ENCODE data around the gene XAGE1A.
"Not testable (repeated sequence)": the region's sequence is repeated elsewhere in the genome, so short reads cannot be mapped to it uniquely, and the experiment has no call there.

The XAGE1A gene

GRCh38 chrX:52509916-52510315, 14.3 kb downstream of the XAGE1A start:
- Histone ChIP-seq H3K27me3 (ENCODE audit: insufficient read depth, low read depth) (no peaks in the 10 kb centered on the region), H3K9ac (no peak overlapping the region), H2AFZ (ENCODE audit: low read depth) (no peak overlapping the region), H3K79me2 (ENCODE audit: insufficient read depth, low read depth) (no peaks in the 10 kb centered on the region), H3K27ac (no peak overlapping the region), H3K4me3 (IDR thresholded peaks at IDR 0.05; ENCODE audit: insufficient read depth, low read depth, low read length) (no peak overlapping the region), H3K4me2 (no peak overlapping the region), H3K36me3 (ENCODE audit: insufficient read depth) (no peaks in the 10 kb centered on the region), H3K4me1 (ENCODE audit: low read depth, poor library complexity, severe bottlenecking) (no peaks in the 10 kb centered on the region), H4K20me1 (ENCODE audit: insufficient read depth) (no peaks in the 10 kb centered on the region)
- no peak for TF ChIP-seq CTCF (conservative IDR thresholded peaks at IDR 0.05; ENCODE audit: low read depth, low read length)

- H3K4me3 ChIP-seq (IDR thresholded peaks at IDR 0.05; ENCODE audit: insufficient read depth, low read depth, low read length); H4K20me1 ChIP-seq (ENCODE audit: insufficient read depth); H3K36me3 ChIP-seq (ENCODE audit: insufficient read depth); H2AFZ ChIP-seq (ENCODE audit: low read depth); H3K27me3 ChIP-seq (ENCODE audit: insufficient read depth, low read depth); H3K4me1 ChIP-seq (ENCODE audit: low read depth, poor library complexity, severe bottlenecking); H3K79me2 ChIP-seq (ENCODE audit: insufficient read depth, low read depth); H3K27ac ChIP-seq; H3K9ac ChIP-seq; H3K4me2 ChIP-seq: not testable (repeated sequence)
These were observed 15.5 kb downstream of the XAGE1A start for GRCh38 chrX:52511126-52511525.

GRCh38 chrX:52516110-52516986, 20.7 kb downstream of the XAGE1A start:
- not testable (repeated sequence) for H4K20me1 ChIP-seq (ENCODE audit: insufficient read depth); H3K4me1 ChIP-seq (ENCODE audit: low read depth, poor library complexity, severe bottlenecking); H3K27ac ChIP-seq; H3K36me3 ChIP-seq (ENCODE audit: insufficient read depth); H3K4me3 ChIP-seq (IDR thresholded peaks at IDR 0.05; ENCODE audit: insufficient read depth, low read depth, low read length); H3K9ac ChIP-seq; H3K4me2 ChIP-seq; H3K27me3 ChIP-seq (ENCODE audit: insufficient read depth, low read depth); H2AFZ ChIP-seq (ENCODE audit: low read depth); H3K79me2 ChIP-seq (ENCODE audit: insufficient read depth, low read depth)

GRCh38 chrX:52516987-52517325, 21.3 kb downstream of the XAGE1A start, which contains the start of gene XAGE1B:
Gene XAGE1B (minus strand): TSS chrX:52517063. CDS start chrX:52515527, 1,536 bp downstream.
- not testable (repeated sequence) for H4K20me1 ChIP-seq (ENCODE audit: insufficient read depth); H3K27ac ChIP-seq; H3K79me2 ChIP-seq (ENCODE audit: insufficient read depth, low read depth); H3K36me3 ChIP-seq (ENCODE audit: insufficient read depth); H3K4me2 ChIP-seq; H3K27me3 ChIP-seq (ENCODE audit: insufficient read depth, low read depth); H3K4me3 ChIP-seq (IDR thresholded peaks at IDR 0.05; ENCODE audit: insufficient read depth, low read depth, low read length); H3K4me1 ChIP-seq (ENCODE audit: low read depth, poor library complexity, severe bottlenecking); H2AFZ ChIP-seq (ENCODE audit: low read depth); H3K9ac ChIP-seq

GRCh38 chrX:52541051-52541450, 45.4 kb downstream of the XAGE1A start:
- H3K4me1 ChIP-seq (ENCODE audit: low read depth, poor library complexity, severe bottlenecking); H3K9ac ChIP-seq; H3K27ac ChIP-seq; H3K79me2 ChIP-seq (ENCODE audit: insufficient read depth, low read depth); H3K4me2 ChIP-seq; H4K20me1 ChIP-seq (ENCODE audit: insufficient read depth); H2AFZ ChIP-seq (ENCODE audit: low read depth); H3K4me3 ChIP-seq (IDR thresholded peaks at IDR 0.05; ENCODE audit: insufficient read depth, low read depth, low read length); H3K36me3 ChIP-seq (ENCODE audit: insufficient read depth); H3K27me3 ChIP-seq (ENCODE audit: insufficient read depth, low read depth): not testable (repeated sequence)

GRCh38 chrX:52542311-52542710, 46.7 kb downstream of the XAGE1A start:
- Histone ChIP-seq H3K4me1 (ENCODE audit: low read depth, poor library complexity, severe bottlenecking) (no peaks in the 10 kb centered on the region), H3K4me2 (no peak overlapping the region), H3K27me3 (ENCODE audit: insufficient read depth, low read depth) (no peaks in the 10 kb centered on the region), H4K20me1 (ENCODE audit: insufficient read depth) (no peaks in the 10 kb centered on the region), H3K9ac (no peak overlapping the region), H3K79me2 (ENCODE audit: insufficient read depth, low read depth) (no peaks in the 10 kb centered on the region), H2AFZ (ENCODE audit: low read depth) (no peak overlapping the region), H3K4me3 (IDR thresholded peaks at IDR 0.05; ENCODE audit: insufficient read depth, low read depth, low read length) (no peak overlapping the region), H3K36me3 (ENCODE audit: insufficient read depth) (no peaks in the 10 kb centered on the region), H3K27ac (no peak overlapping the region)
- TF ChIP-seq CTCF (conservative IDR thresholded peaks at IDR 0.05; ENCODE audit: low read depth, low read length) = no peak
